Neural progenitor cell (in vitro differentiated cells): Measurements from ENCODE around the gene ZNF729. TPM values are rescaled to one million over a fixed set of nuclear protein-coding genes. Genes with fewer than 3 reads are reported as not detected.

Source experiments
- DNase-seq: peaks from one replicate; pipeline ENCODE4 v3.0.0-alpha.2; 2016; ENCODE audit warnings: low spot score
- H2AFZ ChIP-seq: fragments of 200-600 bp; sonication (generic); replicated peaks from 2 replicates; pipeline ENCODE4 v1.6.1; 2016; ENCODE audit warnings: antibody characterized with exemption
- H3F3A ChIP-seq: fragments of 200-600 bp; sonication (generic); 2 replicates; pipeline ENCODE4 v1.6.1; 2016; ENCODE audit warnings: antibody characterized with exemption, low read depth
- H3K27ac ChIP-seq: fragments of 200-600 bp; sonication (generic); 2 replicates; pipeline ENCODE4 v1.5.1; 2016; ENCODE audit warnings: mild to moderate bottlenecking
- H3K27me3 ChIP-seq: fragments of 200-600 bp; sonication (generic); 2 replicates; pipeline ENCODE4 v1.6.1; 2016; ENCODE audit warnings: mild to moderate bottlenecking, moderate library complexity
- H3K36me3 ChIP-seq: fragments of 200-600 bp; sonication (generic); 2 replicates; pipeline ENCODE4 v1.5.1; 2016
- H3K4me1 ChIP-seq: fragments of 200-600 bp; sonication (generic); 2 replicates; pipeline ENCODE4 v1.6.1; 2016; ENCODE audit warnings: mixed run types
- H3K4me2 ChIP-seq: fragments of 200-600 bp; sonication (generic); 2 replicates; pipeline ENCODE4 v1.6.1; 2016
- H3K4me3 ChIP-seq: fragments of 200-600 bp; sonication (generic); 2 replicates; pipeline ENCODE4 v1.5.1; 2016
- H3K79me2 ChIP-seq: fragments of 200-600 bp; sonication (generic); 2 replicates; pipeline ENCODE4 v1.6.1; 2016; ENCODE audit warnings: low read depth
- H3K9ac ChIP-seq: fragments of 200-600 bp; sonication (generic); 2 replicates; pipeline ENCODE4 v1.6.1; 2016
- H3K9me3 ChIP-seq: fragments of 200-600 bp; sonication (generic); 2 replicates; pipeline ENCODE4 v1.5.1; 2016; ENCODE audit warnings: low read depth
- H4K20me1 ChIP-seq: fragments of 200-600 bp; sonication (generic); 2 replicates; pipeline ENCODE4 v1.6.1; 2016; ENCODE audit warnings: low read depth
- H3K27ac Mint-ChIP-seq: 3 replicates; pipeline ENCODE4 v1.8.0; 2021; ENCODE audit warnings: mixed read lengths
- H3K27me3 Mint-ChIP-seq: 2 replicates; pipeline ENCODE4 v1.8.0; 2022; ENCODE audit warnings: low read depth, mild to moderate bottlenecking, inconsistent platforms, moderate library complexity, mixed read lengths; ENCODE audit not compliant: insufficient read depth
- H3K36me3 Mint-ChIP-seq: 3 replicates; pipeline ENCODE4 v1.8.0; 2021; ENCODE audit warnings: mixed read lengths
- H3K4me1 Mint-ChIP-seq: 3 replicates; pipeline ENCODE4 v1.8.0; 2021; ENCODE audit warnings: mixed read lengths
- H3K4me3 Mint-ChIP-seq: 3 replicates; pipeline ENCODE4 v1.8.0; 2021; ENCODE audit warnings: mild to moderate bottlenecking, moderate library complexity, mixed read lengths
- H3K9me3 Mint-ChIP-seq: 3 replicates; pipeline ENCODE4 v1.8.0; 2020; ENCODE audit warnings: mixed read lengths
- CTCF ChIP-seq: fragments of 200-600 bp; sonication (generic); IDR thresholded peaks from 2 replicates; pipeline ENCODE4 v1.5.1; 2017; ENCODE audit warnings: antibody characterized with exemption, mild to moderate bottlenecking
- EZH2 ChIP-seq: fragments of 200-600 bp; sonication (generic); IDR thresholded peaks from 2 replicates; pipeline ENCODE4 v1.6.1; 2017; ENCODE audit warnings: antibody characterized with exemption, mild to moderate bottlenecking, moderate library complexity
- EZH2phosphoT487 ChIP-seq: fragments of 200-600 bp; sonication (generic); IDR thresholded peaks from 2 replicates; pipeline ENCODE4 v1.6.1; 2017; ENCODE audit warnings: antibody characterized with exemption
- small RNA-seq: library from RNA; depleted of rRNA; stranded (forward); fragments of <200 nt; gene quantifications from one replicate; pipeline ENCODE3, GENCODE V24; 2015
- total RNA-seq: library from RNA; depleted of rRNA; stranded (reverse); fragments of >200 nt; gene quantifications from 2 replicates; pipeline ENCODE4 v1.2.3, GENCODE V29; 2015; ENCODE audit warnings: low replicate concordance

The ZNF729 gene
- total RNA-seq, 1 donor from 2014 or later, result not detected

- no peak overlapping the region for H3K27ac Mint-ChIP-seq
- H3K9me3 Mint-ChIP-seq, result peaks cover 77% of the 10 kb centered on the region
Measured at GRCh38 chr19:22331521-22331920, 45.3 kb downstream of the ZNF729 start.

DNA sequence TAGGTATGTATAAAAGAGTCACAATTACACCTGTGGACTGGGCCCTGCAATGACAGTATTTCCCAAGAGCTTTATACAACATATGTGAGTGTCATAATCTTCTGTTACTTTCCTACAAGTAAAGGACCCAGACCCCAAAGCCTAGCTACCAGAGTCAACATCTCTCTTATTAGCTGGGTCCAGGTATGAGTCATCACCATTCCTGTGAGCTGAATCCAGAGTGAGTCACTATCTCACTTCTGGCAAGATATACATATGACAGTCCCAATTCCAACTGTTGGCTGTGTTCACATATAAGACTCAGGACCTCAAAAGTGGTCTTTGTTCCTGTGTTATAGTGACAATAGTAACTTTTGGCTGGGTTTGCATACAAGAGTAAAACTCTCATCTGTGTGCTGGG is 46.7 kb downstream of the ZNF729 start:
- Mint-ChIP-seq H3K4me3 (no peak overlapping the region), H3K27ac (no peak overlapping the region)

More at GRCh38 chr19:22331521-22331920, 45.3 kb downstream of the ZNF729 start:
- H3K9me3 ChIP-seq, result no peaks in the 10 kb centered on the region
- no peak overlapping the region for H3K4me2 ChIP-seq
- H3K9ac ChIP-seq, result no peak overlapping the region
- no peaks in the 10 kb centered on the region for H3K4me1 Mint-ChIP-seq
- no peaks in the 10 kb centered on the region for H4K20me1 ChIP-seq
- no peak overlapping the region for H3K4me3 ChIP-seq
- TF ChIP-seq EZH2 (no peak), EZH2phosphoT487 (no peak), CTCF (no peak)
- no peaks in the 10 kb centered on the region for H3K36me3 Mint-ChIP-seq
- H3F3A ChIP-seq, result no peaks in the 10 kb centered on the region
- H3K79me2 ChIP-seq, result no peaks in the 10 kb centered on the region
- DNase-seq, result no peak
- H3K4me3 Mint-ChIP-seq, result no peak overlapping the region
- H3K27ac ChIP-seq, result no peak overlapping the region
- H3K4me1 ChIP-seq, result no peaks in the 10 kb centered on the region
- no peaks in the 10 kb centered on the region for H3K36me3 ChIP-seq
- no peak overlapping the region for H2AFZ ChIP-seq
- no peaks in the 10 kb centered on the region for H3K27me3 ChIP-seq
- H3K27me3 Mint-ChIP-seq, result peaks cover 2% of the 10 kb centered on the region

GRCh38 chr19:22335716-22336115 is 49.5 kb downstream of the ZNF729 start:
- no peak for DNase-seq
- H2AFZ ChIP-seq, result no peak overlapping the region
- H3K27ac Mint-ChIP-seq, result no peak overlapping the region
- H3K27ac ChIP-seq, result no peak overlapping the region
- no peaks in the 10 kb centered on the region for H3K27me3 Mint-ChIP-seq
- TF ChIP-seq EZH2, result no peak
- no peak for TF ChIP-seq CTCF
- no peak for TF ChIP-seq EZH2phosphoT487
- no peaks in the 10 kb centered on the region for H3K79me2 ChIP-seq
- no peaks in the 10 kb centered on the region for H3K4me1 ChIP-seq
- H3K9ac ChIP-seq, result no peak overlapping the region
- H3K4me1 Mint-ChIP-seq, result no peaks in the 10 kb centered on the region
- no peaks in the 10 kb centered on the region for H3K9me3 ChIP-seq
- no peaks in the 10 kb centered on the region for H4K20me1 ChIP-seq
- H3K9me3 Mint-ChIP-seq, result peaks cover 73% of the 10 kb centered on the region
- no peaks in the 10 kb centered on the region for H3K36me3 ChIP-seq
- no peaks in the 10 kb centered on the region for H3K27me3 ChIP-seq
- H3K4me3 ChIP-seq, result no peak overlapping the region
- no peaks in the 10 kb centered on the region for H3K36me3 Mint-ChIP-seq
- no peaks in the 10 kb centered on the region for H3F3A ChIP-seq
- H3K4me3 Mint-ChIP-seq, result no peak overlapping the region
- no peak overlapping the region for H3K4me2 ChIP-seq

More for the DNA sequence above, 46.7 kb downstream of the ZNF729 start:
- TF ChIP-seq EZH2phosphoT487, result no peak
- H3F3A ChIP-seq, result no peaks in the 10 kb centered on the region
- no peaks in the 10 kb centered on the region for H3K9me3 ChIP-seq
- H3K79me2 ChIP-seq, result no peaks in the 10 kb centered on the region
- H3K27me3 ChIP-seq, result no peaks in the 10 kb centered on the region
- Mint-ChIP-seq H3K9me3 (peaks cover 76% of the 10 kb centered on the region), H3K36me3 (no peaks in the 10 kb centered on the region), H3K27me3 (peaks cover 2% of the 10 kb centered on the region), H3K4me1 (no peaks in the 10 kb centered on the region)
- H3K9ac ChIP-seq, result no peak overlapping the region
- no peak overlapping the region for H2AFZ ChIP-seq
- H3K36me3 ChIP-seq, result no peaks in the 10 kb centered on the region
- no peaks in the 10 kb centered on the region for H4K20me1 ChIP-seq
- no peak overlapping the region for H3K4me2 ChIP-seq
- H3K4me1 ChIP-seq, result no peaks in the 10 kb centered on the region
- H3K27ac ChIP-seq, result no peak overlapping the region
- H3K4me3 ChIP-seq, result no peak overlapping the region
- DNase-seq, result no peak

GRCh38 chr19:22354665-22355064 is 68.4 kb downstream of the ZNF729 start:
- no peak overlapping the region for H2AFZ ChIP-seq
- no peak overlapping the region for H3K4me3 ChIP-seq
- H3K9me3 Mint-ChIP-seq, result peaks cover 54% of the 10 kb centered on the region
- H3K27ac ChIP-seq, result no peak overlapping the region
- H3K36me3 Mint-ChIP-seq, result no peaks in the 10 kb centered on the region
- no peaks in the 10 kb centered on the region for H3K79me2 ChIP-seq
- H3K27ac Mint-ChIP-seq, result no peak overlapping the region
- H3K4me1 Mint-ChIP-seq, result no peaks in the 10 kb centered on the region
- no peaks in the 10 kb centered on the region for H3K36me3 ChIP-seq
- H3K4me3 Mint-ChIP-seq, result no peak overlapping the region
- H3K9ac ChIP-seq, result no peak overlapping the region
- H4K20me1 ChIP-seq, result no peaks in the 10 kb centered on the region
- TF ChIP-seq CTCF (no peak), EZH2 (no peak), EZH2phosphoT487 (no peak)
- peaks cover 13% of the 10 kb centered on the region for H3K9me3 ChIP-seq
- no peak for DNase-seq
- H3K4me2 ChIP-seq, result no peak overlapping the region
- H3F3A ChIP-seq, result no peaks in the 10 kb centered on the region
- H3K27me3 Mint-ChIP-seq, result no peaks in the 10 kb centered on the region
- H3K4me1 ChIP-seq, result no peaks in the 10 kb centered on the region
- H3K27me3 ChIP-seq, result no peaks in the 10 kb centered on the region

Small RNA genes lying within 50 kb of the gene (small RNA-seq; reads per million reads assigned to genes)
- gene AC011494.1, result not detected

Other genes with a start within 250 kb of the ZNF729 start
- not detected in 2 replicates for gene ZNF257, start 234.0 kb upstream of the ZNF729 start, total RNA-seq
- gene ZNF676, start 89.5 kb upstream of the ZNF729 start, total RNA-seq, result not detected in 2 replicates
- not detected in 2 replicates for gene ZNF98, start 135.9 kb downstream of the ZNF729 start, total RNA-seq